Hepatic stellate cell (primary cell): Measurements from ENCODE around the gene APOA1.
"Not testable (repeated sequence)": the region's sequence is repeated elsewhere in the genome, so short reads cannot be mapped to it uniquely, and the experiment has no call there.

Experiments used
- DNase-seq: peaks from one replicate; pipeline ENCODE4 v3.0.0; 2011; ENCODE audit warnings: low spot score

The APOA1 gene

DNA sequence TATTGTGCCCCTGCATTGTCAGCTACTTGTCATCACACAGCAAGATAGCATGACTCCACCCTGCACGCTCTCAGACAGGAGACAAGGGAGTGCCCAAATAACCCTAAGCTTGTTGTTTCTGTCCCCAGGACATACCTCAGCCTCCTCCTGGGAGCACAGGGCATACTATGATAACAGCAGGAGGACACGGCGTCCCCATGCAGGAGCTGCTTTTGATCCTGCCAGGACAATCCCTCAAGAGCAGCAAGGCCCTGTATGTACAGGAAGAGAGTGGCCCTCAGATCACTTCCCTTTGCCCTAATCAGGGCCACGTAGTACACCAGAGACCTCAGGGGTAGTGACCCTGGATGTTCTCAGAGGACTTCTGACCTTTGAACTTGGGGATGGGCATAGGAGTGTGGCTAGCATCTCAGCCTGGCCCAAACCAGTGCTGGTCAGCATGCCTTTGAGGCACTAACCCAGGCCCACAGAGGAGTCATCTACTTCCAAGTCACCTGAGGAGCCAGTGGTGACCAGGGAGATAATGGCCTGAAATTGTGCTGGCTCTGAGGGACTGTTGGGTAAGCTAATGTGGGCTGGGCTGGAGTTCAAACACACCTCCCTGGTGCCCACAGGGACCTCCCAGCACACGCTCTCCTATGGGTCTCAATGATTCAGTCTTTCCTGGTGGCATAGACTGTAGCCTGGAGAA lies 23.5 kb downstream of the APOA1 start:
- no peak for DNase-seq

DNA sequence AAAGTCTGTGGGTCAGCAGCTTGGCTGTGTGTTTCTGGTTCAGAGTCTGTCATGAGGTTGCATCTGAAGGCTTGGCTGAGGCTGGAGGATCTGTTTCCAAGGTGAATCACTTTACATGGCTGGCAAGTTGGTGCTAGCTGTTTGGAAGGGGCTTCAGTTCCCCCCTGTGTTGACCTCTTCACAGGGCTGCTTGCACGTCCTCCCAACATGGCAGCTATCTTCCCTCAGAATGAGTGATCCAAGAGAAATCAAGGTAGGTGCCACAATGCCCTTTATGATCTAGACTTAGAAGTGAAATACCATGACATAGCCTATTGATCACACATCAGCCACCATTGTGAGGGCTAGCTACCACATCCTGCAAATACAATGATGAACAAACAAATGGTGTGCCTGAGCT lies 24.3 kb downstream of the APOA1 start:
- no peak for DNase-seq

DNA sequence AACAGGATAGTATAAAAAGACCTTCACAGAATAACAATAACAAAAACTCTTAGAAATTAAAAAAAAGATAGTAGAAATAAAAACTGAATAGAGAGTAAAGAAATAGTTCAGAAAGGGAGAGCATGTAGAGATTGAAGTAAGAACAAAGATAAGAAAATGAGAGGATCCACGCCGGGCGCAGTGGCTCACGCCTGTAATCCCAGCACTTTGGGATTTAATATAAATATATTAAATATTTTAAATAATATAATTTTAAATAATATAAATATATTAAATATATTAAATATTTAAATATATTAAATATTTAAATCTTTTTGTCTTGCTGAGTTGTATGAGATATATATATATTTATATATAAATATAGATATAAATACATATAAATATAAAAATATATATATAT lies 25.3 kb downstream of the APOA1 start:
- no peak for DNase-seq

DNA sequence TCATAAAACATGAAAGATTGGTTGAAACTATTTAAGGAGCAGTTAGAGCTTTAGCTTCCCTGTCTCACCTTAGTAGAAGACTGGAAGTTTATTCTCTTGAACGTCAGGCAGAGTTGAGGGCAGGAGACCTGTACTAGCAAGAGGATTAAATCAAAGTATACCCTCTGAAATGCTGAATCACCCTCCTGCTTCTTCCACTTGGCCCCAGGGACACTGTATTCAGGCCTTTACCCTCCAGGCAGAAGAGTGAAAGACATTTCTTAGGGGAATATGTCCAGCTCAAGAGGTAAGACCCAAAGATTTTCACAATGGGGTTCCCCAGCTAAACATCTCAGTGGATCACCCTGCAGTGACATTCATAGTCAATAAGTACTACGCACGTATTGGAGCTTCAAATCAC lies 26.2 kb downstream of the APOA1 start:
- no peak for DNase-seq

DNA sequence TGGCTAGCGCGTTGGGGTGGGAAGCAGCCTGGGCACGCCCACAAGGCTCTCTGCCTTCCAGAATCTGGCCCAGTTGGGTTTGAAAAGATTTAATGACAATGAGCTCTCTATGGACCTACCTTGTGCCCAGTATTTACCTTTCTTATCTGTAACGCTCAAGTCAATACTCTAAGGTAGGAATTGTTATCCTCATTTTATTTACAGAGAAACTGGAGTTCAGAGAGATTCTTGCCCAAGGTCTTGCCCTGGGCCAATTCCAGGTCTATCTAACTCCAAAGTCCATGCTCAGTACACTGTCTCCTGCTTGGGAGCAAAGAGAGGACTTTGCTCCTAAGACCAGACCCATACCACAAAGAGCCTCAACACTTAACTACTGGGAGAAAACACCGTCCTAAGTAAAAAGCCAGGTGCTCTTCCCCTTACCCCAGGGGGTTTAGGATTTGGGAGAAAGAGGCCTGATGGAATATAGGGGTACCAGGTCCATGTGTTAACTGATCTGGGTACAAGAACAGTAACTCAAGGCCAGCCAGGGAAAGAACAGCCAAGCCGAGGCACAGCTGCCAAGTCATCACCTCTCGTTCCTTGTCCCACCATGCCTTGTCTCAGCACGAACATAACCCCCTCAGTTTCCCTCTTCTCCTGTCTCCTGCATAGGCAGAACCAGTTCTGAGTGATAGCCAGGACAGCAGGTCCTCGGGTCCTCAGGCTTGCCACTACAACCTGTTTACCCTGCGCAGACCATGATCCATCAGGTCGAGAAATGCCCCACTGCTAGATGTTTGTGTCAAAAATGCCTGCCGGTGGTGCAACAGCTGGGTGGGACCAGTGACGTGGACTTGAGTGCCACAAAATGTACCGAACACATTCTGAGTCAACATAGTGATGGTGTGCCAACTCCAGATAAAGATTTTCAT lies 28.9 kb downstream of the APOA1 start:
- no peak for DNase-seq

DNA sequence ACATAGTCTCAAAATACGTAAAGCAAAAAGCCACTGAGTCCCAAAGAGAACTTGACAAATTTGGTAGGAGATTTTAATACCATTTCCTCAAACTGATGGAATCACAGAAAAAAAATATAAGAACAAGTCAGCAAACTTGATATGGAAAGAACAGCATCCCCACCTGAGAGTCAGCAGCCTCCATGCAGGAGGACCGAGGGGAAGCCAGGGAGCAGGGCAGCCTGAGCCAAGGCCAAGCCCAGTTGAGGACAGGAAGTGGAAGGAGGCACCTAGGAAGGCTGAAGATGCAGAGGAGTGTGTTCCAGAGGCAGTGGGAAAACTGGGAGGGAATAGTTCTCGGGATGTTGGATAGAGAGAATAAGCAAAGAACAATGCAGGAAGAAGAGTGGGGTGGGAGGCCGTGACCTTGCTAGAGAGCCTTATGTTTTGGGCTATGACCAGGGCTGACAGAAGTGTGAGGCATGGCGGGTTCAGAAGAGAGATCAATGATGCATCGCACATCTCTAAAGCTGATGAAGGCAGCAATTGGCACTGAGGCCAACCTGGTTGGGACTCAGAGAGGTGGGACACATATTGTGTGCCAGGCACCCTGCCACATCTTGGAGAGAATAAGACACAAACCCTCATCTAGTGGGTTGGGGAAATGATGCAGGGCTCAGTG lies 29.7 kb downstream of the APOA1 start:
- DNase-seq: no peak

DNA sequence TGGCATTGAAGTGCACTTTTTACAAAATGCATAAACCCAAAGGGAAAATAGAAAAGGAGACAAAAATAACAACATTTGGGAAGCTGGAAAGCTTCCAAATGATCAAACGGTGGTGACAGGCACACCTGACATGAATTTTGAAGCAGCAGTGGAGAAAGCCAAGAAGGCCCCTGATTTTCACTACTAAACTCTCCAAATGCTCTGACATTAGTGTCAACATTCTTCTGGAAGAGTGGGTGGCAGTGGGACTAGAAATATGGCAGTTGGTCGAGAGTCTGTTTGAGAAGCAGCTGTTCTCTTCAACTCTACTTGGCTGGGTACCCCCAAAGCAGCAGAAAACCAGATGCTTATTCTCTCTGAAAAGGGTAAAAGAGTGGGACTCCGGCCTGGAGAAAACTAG lies 33.4 kb downstream of the APOA1 start:
- DNase-seq: no peak

DNA sequence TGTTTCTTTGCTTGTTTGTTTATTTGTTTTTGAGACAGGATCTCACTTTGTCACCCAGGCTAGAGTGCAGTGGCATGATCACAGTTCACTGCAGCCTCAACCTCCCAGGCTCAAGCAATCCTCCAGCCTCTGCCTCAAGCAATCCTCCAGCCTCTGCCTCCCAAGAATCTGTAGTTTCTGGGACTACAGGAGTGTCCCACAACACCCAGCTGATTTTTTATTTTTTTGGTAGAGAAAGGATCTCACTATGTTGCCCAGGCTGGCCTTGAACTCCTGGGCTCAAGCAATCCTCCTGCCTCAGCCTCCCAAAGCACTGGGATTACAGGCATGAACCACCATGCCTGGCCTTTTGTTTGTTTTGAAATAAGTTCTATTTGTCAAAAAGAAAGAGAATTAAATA lies 35.8 kb downstream of the APOA1 start:
- DNase-seq: not testable (repeated sequence)

DNA sequence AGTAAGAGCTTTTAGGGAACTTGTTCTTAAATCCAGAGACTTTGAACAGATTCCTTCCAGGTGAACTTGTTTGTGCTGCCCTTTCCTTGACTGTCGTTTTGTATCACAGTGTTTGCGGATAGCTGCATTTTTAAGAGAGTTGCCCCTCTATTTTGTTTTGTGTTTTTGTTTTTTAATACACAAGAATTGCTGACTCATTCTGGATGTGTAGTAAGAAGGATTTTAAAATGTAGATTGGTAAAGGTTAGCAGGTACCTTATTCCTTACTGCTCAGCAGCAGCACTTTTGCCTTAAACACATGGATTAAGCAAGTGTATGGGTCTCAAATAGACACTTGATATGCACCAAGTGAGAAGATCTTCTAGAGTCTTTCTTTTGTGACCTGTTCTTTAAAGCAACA lies 36.8 kb downstream of the APOA1 start:
- no peak for DNase-seq

DNA sequence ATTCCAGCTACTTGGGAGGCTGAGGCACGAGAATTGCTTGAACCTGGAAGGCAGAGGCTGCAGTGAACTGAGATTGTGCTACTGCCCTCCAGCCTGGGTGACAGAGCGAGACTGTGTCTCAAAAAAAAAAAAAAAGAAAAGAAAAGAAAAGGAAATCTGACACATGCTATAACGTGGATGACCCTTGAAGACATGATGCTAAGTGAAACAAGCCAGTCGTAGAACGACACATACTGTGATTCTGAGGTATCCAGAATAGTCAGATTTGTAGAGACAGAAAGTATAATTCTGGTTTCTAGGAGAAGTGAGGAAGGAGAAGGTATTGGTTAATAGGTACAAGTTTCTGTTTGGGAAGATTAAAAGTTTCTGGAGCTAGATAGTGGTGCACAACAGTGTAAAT lies 39.1 kb downstream of the APOA1 start:
- DNase-seq: no peak

DNA sequence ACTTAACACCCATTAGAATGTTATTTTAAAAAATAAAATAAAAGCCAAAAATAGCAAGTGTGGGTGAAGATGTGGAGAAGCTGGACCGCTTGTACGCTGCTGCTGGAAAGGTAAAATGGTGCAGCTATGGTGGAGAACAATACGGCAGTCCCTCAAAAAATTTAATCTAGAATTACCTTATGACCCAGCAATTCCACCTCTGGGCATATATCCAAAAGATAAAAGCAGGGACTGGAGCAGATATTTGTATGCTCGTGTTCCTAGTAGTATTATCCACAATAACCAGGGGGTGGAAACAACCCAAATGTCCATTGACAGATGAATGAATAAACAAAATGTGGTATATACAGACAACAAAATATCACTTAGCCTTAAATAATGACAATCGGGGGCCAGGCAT lies 39.6 kb downstream of the APOA1 start:
- no peak for DNase-seq

DNA sequence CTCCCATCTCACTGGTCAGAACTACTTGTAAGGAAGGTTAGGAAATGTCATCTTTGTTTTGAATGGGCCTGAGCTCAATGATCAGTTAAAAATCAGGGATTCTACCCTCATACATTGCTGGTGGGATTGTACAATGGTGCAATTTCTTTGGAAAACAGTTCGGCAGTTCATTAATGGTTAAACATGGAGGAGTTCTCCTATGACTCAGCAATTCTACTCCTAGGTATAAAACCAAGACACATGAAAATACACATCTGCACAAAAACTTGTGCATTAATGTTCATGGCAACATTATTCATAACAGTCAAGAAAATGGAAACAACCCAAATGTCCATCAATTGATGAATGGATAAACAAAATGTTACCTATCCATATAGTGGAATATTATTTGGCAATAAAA lies 40.9 kb downstream of the APOA1 start:
- DNase-seq: no peak

DNA sequence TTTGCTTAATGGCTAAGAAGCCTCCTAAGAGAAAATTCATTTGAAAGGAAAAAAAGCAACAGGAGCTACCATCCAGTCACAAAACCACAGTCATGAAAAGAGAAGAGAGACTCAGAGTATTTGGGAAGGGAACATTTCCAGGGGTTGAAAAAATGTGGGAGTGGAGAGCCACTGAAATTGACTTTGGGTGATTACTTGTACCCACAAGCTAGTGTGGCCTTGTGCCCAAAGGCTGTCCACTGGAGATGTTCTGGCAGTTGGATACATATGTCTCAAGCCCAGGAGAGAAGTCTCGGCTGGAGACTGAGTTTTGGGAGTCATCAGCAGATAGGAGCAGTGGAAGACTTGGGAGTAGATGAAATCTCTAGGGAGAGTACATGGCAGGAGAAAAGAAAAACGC lies 42.6 kb downstream of the APOA1 start:
- no peak for DNase-seq

DNA sequence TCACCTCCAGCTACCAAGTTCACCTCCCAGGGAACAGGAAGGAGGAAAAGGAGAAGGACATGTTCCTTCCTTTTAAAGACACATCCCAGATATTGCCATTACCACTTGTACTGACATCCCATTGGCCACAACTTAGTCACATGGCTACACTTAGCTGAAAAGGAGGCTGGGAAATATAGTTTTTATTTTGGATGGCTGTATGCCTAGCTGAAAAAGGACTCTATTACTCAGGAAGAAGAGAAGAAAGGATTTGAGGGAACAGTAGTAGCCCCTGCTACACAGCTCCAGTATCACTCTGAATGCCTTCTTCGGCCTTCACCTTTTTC lies 43.7 kb downstream of the APOA1 start:
- no peak for DNase-seq

DNA sequence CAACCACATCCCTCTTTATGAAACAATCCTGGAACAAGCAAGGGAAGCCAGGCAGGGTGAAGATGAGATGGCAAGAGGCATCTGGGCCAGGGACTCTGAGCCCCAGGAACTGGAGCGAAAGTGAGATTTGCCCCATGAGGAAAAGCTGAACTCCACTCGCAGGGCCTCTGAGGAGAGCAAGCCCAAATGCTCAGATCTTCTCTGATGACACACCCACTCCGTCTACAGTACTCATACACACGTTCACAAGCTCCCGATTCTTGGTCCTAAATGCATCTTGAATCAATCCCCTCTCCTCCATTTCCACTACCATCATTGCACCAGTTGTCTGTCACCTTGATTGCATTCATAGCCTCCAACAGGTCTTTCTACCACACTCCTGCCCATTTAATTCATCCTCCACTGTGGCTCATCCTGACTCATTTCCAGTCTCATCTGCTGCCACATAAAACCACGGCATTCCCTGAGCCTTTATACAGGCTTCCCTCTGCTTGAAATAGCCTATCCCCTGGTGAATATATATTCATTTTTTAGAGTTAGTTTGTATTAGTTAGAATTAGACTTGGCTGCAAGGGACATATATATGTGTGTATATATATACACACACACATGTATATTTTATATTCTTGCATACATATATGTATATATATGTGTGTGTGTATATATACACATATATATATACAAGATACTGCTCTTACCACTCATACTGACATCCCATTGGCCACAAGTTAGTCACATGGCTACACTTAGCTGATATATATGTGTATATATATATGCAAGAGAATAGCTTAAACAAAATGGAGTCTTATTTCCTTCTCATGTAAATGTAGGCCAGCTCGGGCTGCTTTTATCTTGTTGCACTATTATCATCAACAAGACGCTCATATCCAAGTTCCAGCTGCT lies 44.3 kb downstream of the APOA1 start:
- DNase-seq: peak; percentile 73

DNA sequence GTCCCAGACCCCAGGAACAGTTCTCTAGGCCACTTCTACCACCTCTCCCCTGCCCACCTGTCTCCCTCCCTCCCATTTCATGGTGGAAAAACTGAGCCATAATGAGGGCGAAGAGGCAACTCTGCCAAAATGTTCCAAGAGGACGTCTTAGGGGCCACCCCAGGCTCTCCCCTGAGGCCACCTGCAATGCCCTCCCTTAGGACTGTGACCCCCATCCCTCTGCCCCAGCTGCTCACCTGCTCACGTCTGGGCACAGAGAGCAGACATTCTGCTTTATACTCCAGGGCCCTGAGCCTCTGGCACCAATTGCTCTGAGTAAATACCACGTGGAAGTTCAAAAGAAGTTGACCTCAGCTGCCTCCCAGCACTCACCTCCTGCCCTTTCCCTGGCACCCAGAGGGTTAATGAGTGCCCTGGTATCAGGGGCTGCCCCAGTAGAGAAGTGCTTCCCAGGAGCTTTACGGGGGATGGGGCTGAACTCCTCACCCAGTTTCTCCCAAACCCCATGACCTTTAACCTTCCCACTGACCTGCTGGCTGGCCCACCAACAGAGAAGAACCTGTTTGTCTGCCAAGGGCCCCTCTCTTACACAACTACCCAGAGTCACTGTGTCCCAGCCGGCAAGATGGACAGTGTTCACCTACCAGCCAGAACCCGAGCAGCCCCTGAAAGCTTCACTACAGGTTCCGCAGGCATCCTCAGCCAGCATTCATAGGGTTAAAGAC lies 45.1 kb downstream of the APOA1 start:
- no peak for DNase-seq

DNA sequence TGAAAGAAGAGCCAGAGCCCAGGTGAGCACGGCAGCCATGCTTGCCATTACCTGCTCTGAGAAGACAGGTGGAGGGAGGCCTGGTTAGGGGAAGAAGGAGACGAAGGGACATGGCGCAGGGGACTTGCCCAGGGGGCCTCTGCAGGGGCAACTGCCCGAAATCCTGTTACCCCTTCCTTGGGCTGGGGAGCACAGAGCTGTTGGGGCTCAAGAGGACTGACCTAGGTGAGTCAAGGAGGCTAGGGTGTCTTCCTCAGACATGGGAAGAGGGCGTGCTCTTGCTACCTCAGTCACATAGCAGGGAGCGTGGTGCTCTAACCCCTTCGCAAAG lies 45.6 kb downstream of the APOA1 start, which contains the start of gene APOA5:
Gene APOA5, minus strand, starts transcription at position 67 of the 331 bp plus-strand sequence. Its CDS starts 19 bp downstream, at position 48.
- no peak for DNase-seq

DNA sequence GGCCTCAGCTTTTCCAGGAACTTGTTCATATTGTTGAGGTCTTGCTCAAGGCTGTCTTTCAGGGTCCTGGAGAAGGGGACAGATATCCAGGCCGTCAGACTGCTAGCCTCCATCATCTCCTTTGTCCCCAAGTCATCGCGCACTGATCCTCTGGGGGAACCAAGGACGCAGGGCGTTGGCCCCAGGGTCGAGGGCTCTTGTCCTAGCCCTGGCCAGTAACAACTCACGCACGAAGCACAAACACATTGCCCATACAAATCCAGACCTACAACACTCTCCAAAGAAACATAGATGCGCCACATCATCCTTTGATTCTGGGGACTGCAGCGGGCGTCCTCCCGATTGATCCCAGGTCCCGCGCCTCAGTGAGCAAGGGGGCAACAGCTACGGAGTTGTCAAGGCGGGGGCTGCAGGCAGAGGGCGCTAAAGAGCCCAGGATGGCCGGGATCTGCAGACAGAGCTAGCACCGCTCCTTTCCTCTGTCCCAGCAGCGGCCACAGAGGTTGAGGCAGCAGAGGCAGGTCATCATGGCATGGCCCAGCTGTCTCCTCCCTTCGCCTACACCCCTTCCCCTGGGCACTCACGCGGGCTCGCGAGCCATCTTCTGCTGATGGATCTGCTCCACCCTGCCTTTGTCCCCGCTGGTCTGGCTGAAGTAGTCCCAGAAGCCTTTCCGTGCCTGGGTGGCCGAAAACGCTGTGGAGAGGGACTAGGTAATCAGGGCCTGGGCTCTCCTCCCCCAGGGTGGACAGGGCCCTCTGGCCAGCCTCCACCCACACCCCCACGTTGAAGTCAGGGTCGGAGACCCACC lies 46.2 kb downstream of the APOA1 start:
- DNase-seq: peak; percentile 91

DNA sequence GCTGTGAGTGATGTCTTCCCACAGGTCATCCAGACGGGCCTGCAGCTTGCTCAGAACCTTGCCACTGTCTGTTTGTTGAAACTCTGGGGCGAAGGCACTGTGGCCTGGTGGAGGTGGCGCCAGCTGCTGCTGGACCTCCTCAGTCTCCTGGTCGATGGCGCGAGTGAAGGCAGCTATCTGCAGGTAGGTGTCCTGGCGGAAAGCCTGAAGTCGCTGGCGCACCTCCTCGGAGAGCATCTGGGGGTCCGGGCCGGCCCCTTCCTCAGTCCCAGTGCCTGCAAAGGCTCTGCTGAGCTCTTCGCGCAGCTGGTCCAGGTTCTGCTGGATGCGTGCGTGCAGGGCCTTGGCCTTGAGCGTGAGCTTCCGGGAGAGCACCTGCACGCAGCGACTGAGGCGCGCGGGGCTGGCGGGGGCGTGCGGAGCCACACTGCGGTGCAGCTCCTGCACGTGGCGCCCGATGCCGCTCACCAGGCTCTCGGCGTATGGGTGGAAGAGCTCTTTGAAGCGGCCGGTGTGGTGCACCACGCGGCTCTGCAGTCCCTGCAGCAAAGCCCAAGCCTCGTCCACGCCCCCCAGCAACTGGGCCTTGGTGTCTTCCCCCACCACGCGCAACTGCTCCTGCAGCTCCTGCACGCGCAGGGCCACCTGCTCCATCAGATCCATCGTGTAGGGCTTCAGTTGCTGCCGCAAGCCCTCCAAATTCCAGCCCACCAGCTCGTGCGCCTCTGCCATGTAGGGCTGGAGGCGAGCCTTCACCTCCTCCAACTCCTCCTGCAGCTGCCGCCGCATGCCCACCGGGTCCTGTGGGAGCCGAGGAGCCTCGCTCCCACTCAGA lies 47.0 kb downstream of the APOA1 start:
- no peak for DNase-seq

DNA sequence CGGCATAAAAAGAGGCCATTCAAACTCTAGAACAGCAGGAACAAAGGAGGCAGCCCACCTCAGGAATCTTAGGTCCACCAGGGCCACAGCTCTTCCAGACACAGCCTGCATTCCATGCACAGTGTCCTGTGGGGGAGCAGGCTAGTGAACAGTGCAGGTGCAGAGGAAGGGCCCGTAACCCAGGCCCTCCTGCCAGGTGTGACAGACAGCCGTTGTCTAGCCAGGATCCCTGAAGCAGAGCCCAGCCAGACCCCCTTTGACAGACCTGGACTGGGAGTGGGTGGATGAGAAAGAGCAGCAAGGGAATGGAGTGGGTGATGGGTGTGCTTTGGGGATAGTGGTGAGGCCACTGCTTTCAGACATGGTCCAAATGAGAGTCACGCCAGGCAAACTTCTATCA lies 48.4 kb downstream of the APOA1 start:
- no peak for DNase-seq
